Epidermal melanocyte (primary cell): Measurements from ENCODE around the gene HAPLN1.

Experiments
- DNase-seq: peaks from one replicate; pipeline ENCODE4 v3.0.0; 2011; ENCODE audit warnings: low spot score; ENCODE audit not compliant: insufficient read length

The HAPLN1 gene

DNA sequence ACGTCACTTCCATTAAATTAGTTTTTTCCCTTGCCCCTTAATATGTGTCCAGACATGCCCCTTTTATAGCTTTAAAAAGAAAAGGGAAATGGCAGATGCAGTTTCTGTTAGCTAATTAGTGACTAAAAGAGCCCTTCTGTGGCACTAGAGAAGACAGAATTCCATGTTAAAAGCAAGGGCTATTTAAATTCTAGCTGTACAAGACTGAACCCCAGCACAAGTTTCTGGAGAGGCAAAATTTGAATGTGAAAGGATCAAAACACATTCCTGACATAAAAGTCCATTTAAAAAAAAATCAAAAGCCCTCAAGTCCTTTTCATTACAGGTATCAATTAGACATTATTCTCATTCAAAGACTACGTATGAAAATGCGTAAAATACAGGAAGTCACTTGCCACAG lies 78.7 kb downstream of the HAPLN1 start:
- no peak for DNase-seq

DNA sequence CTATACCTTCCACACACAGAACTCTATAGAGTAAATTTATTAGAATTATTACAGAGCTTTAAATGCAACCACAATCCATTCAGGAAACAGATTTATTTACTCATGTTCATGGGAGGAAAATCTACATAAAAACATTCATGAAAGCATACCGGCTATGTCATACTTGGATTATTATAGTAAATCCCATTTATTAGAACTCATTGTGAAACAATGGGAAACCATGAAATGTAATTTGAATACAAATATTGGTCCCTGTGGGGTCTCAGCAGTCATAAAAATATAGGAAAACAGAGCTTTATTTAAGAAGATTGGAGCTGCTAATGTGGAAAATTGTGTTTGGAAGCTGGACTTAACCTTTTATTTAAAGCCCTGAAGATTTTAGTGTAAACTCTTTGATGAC lies 80.7 kb downstream of the HAPLN1 start:
- no peak for DNase-seq

DNA sequence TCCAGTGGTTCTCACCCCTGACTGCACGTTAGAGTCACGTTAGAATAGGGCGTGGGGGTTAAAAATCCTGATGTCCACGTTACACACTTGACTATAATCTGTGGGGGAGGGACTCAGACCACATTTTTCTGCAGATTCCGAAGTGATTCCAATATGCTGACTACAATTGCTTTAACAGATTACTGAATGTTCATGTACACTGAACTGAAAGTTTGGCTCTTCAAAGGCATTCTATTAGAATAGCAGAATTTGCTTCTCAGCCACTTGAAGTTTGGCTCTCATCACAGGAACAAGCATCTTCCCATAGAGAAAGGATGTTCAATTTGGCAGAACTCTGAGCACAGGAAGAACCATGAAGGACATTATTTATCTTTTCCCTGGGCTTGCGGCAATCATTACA lies 84.5 kb downstream of the HAPLN1 start:
- DNase-seq = no peak

DNA sequence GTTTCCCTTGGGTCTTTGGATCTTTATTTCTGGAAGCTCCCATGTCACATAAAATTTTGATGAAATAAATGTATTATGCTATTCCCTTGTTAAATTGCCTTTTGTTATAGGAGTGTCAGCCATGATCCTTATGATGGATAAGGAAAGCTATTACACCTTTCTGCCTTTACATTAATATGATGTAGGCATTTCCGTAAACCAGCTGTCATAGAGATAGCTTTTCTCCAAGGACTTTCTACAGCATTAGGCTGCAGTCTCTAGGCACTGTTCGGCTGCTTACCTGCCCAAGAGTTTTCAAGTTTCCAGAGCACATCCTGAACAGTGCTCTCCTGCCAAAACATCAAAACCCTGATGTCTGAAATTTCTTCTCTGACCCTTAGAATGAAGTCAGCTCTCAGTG lies 87.4 kb downstream of the HAPLN1 start:
- DNase-seq = no peak

DNA sequence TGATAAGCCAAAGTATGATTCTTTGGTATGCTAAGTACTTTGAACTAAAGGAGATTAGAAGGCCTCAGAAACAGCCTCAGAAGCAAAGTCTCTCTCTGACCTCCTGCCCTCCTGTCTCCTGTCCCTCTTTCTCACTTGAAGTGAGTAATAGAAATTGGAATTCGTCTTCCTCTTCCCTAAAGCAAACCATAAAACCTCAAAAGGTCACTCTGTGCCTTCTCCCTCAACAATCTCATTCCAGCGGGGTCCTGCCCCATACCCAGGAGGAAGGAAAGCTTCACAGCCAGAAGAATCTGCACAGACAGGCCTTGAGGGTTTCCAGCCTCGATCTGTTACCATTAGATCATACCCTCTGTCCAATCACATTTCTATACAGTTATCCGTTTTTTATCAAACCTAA lies 87.8 kb downstream of the HAPLN1 start:
- no peak for DNase-seq

DNA sequence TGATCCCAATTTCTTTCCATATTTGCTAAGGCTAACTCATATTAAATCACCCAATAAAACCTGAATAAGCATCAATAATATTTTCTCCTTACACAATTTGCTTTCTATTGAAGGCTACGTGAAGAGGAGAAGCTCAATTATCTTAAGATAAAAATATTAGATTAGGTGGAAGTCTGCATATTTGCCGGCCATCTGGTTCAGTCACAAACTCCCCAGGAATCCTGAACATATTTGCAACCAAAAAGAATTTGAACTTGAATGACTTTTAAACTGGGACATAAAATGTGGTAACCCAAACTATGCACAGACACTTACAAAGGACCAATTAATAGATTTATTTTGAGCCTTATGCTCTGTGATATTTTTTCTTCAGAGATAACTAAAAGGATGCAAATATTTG lies 92.3 kb downstream of the HAPLN1 start:
- DNase-seq = peak; percentile 22

DNA sequence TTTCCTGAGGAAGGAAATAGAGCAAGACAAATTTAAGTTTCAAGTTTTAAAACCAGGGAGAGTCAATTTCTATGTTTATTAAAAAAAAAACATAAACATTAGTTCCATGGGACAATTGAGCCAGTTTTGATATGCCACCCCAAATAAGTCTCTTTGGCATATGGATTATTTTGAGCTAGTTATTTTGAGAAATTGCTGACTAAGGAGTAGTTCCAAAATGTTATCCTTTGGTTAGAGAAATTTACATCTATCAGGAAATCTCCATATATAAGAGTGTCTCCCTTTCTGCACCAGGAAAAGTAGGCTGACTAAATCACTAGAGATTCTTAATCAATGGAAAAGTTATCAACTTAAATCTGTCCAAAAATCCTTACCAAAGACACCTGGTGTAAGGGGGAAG lies 105.8 kb downstream of the HAPLN1 start:
- DNase-seq = no peak

DNA sequence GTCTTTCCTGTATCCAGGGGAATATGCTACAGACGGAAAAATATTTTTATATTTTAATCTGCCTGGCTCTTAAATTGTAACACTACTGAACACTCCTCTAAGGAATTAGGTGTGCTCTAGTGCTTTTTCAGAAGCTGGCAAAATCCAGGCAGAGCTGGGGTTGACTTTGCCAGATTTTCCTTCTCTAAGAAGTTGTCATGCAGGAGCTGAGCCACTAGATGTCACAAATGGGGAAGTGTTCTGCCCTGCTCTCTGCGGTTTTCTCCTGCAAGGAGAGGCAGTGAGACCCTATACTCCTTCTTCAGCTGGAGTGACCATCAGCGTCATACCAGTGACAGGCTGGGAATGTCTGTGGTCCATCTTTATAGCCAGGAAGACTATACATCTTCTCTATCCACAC lies 112.5 kb downstream of the HAPLN1 start:
- peak; percentile 30 for DNase-seq

DNA sequence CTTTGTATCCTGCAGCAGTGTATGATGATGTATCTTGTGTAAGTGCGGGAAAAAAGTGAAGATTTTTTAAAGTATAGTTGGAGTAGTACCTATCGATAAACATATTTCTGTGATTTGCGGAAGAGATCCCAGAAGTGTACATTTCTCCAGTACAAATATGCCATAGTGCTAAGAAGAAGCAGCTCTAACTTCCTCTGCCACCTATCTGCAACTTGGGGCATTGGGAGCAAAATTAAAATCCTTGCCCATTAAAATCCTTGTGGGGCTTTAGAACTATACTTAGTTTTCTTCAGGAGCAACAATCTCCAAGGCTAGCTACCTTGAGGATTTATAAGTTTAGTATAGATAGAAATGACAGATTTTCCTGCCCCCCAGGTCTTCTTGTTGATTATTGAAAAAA lies 125.4 kb downstream of the HAPLN1 start:
- no peak for DNase-seq

DNA sequence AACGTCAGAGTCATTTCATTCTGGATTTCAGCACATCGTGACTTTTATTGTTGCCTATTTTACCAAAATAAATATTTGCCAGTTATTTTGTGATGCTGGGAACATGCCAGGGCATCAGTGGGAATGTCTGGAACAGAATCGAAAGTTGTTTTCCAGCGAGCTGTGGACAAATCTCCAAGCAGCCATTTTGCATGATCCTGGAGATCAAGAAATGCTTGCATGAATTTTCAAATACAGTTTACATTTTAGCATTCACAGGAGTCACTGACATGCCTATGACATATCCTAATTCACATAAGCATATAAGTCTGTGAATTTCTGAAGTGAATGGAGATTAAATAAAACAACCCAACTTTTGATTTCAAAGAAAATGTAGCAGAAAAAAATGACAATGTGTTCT lies 129.7 kb downstream of the HAPLN1 start:
- no peak for DNase-seq

DNA sequence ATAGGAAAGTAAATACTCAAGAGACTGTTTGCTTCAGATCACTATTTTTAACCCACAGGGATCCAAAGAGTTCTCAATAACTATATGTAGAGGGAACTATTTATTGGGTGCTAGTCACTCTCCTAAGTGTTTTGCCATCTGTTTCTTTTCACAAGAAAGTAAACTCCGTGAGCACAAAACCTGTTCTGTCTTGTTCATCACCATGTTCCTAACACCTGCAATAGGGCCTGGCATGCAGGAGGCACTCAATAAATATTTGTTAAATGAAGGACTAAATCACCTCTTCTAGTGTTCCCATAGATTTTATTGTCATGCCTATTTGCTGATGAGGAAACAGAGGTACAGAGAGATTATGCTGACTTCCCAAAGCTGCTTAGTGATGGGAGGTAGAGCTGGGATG lies 130.9 kb downstream of the HAPLN1 start:
- no peak for DNase-seq
